ENCODE data around the gene GDA.

- TF ChIP-seq CTCF (IDR thresholded peaks at IDR 0.05) (no peak), POLR2A (IDR thresholded peaks at IDR 0.05) (no peak)
Measured at GRCh38 chr9:72278959-72279358, 129.7 kb downstream of the GDA start.
